Esophagus (tissue), 2 donors: ENCODE results near the gene EXOSC7. TPM values are rescaled to one million over a fixed set of nuclear protein-coding genes. Genes with fewer than 3 reads are reported as not detected.
A peak's percentile ranks its signal among the peaks of the same experiment; 100 is the strongest.
"Not testable (repeated sequence)": the region's sequence is repeated elsewhere in the genome, so short reads cannot be mapped to it uniquely, and the experiment has no call there.

ENCODE experiments used
- H3K27ac ChIP-seq, 2 donors: one replicate each; pipeline ENCODE4 v1.5.1; 2013; ENCODE audit warnings: low read depth in 2 of 2, mild to moderate bottlenecking in 2 of 2, inconsistent platforms in 1 of 2, low read length in 1 of 2, moderate library complexity in 1 of 2
- H3K27me3 ChIP-seq, 2 donors: one replicate each; pipeline ENCODE4 v1.6.1; 2013; ENCODE audit warnings: low read length in 2 of 2, control low read depth in 1 of 2, mild to moderate bottlenecking in 1 of 2; ENCODE audit not compliant: insufficient read depth in 2 of 2, control insufficient read depth in 1 of 2
- H3K36me3 ChIP-seq, 2 donors: one replicate each; pipeline ENCODE4 v1.6.1; 2013; ENCODE audit warnings: low read length in 1 of 2; ENCODE audit not compliant: control insufficient read depth in 2 of 2, insufficient read depth in 2 of 2
- H3K4me1 ChIP-seq, 2 donors: one replicate each; pipeline ENCODE4 v1.6.1; 2013; ENCODE audit warnings: low read length in 1 of 2; ENCODE audit not compliant: control insufficient read depth in 2 of 2, insufficient read depth in 2 of 2
- H3K4me3 ChIP-seq, 2 donors: one replicate each; pipeline ENCODE4 v1.5.1; 2013; ENCODE audit warnings: low read length in 2 of 2, mild to moderate bottlenecking in 2 of 2, low read depth in 1 of 2, moderate library complexity in 1 of 2
- H3K9me3 ChIP-seq, 2 donors: one replicate each; pipeline ENCODE4 v1.6.1; 2013; ENCODE audit warnings: mild to moderate bottlenecking in 2 of 2, low read depth in 1 of 2, low read length in 1 of 2, moderate library complexity in 1 of 2; ENCODE audit not compliant: control insufficient read depth in 2 of 2, insufficient read depth in 1 of 2
- WGBS, 2 donors: extraction: QIAGEN DNeasy Blood & Tissue Kit; methylation state at CpG; one replicate each; pipeline ENCODE4 v1.1.7; 2013; 5-methylcytosine and 5-hydroxymethylcytosine counted together
- polyA plus RNA-seq, 2 donors: library from polyadenylated mRNA; stranded (reverse); fragments of 200-250 nt; gene quantifications; one replicate each; pipeline ENCODE4 v1.2.3, GENCODE V29; 2013
- donor health status: healthy with polysubstance abuse.
- donor health status: Bipolar disorder and iron deficiency.

EXOSC7 gene
- polyA plus RNA-seq, 2 donors = 23.5 to 38.7 TPM

DNA sequence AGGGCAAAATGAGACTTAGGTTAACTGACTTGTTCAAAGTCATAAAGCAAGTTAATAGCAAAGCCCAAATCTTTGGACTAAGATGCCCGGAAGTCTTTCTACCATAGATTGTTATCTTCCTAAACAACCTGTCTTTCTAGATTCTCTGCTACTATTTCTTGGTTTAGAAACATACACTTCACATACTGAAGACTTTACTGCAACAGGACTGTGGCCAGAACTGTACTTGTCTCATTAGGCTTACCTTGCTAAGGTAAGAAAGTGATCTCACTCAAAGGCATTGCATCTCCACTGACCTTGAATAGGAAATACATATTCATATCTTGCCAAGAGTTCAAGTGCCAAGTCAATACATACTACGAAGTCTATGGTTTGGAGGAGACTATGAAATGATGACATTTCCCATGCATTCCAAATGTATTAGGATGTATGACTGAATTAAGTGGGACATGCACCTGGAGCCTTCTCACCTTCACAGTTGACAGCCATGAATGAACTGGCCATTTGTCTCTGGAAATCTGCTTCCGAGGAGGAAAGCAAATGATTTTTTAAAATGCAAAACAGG lies 5.0 kb upstream of the EXOSC7 start:
- H3K4me1 ChIP-seq = peaks cover 2 to 15% of the 10 kb centered on the region in 2 donors
- no peaks in the 10 kb centered on the region for H3K9me3 ChIP-seq
- no peaks in the 10 kb centered on the region for H3K27me3 ChIP-seq
- H3K36me3 ChIP-seq = no peaks in the 10 kb centered on the region
- H3K27ac ChIP-seq = no peak overlapping the region
- 61 to 75% methylated on average over 3 of the region's 3 CpGs for WGBS, 2 donors
- no peak overlapping the region for H3K4me3 ChIP-seq

DNA sequence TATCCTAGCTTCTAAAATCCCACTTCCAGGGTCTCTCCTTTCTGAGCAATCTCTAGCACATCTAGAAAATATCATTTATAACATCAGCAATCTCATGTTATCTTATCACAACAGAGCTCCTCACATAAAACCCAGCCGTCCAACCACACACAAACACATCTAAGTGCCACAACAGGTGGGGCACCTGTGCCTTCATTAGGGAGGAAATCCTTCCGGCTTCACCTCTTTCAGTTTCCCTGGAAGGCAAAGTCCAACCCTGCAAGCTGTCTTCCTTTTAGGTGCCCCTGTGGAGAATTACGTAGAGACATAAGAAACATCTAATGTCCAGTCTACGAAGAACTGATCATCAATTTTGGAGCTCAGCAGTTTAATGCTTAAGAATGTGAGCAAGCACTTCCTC lies 1.6 kb upstream of the EXOSC7 start:
- peaks cover 0 to 11% of the 10 kb centered on the region in 2 donors for H3K4me1 ChIP-seq
- H3K27ac ChIP-seq = no peak overlapping the region
- 55 to 65% methylated on average over 4 of the region's 4 CpGs for WGBS, 2 donors
- H3K27me3 ChIP-seq = no peaks in the 10 kb centered on the region
- no peaks in the 10 kb centered on the region for H3K9me3 ChIP-seq
- peak overlapping the region in 1 of 2 donors; percentile 94 for H3K4me3 ChIP-seq
- H3K36me3 ChIP-seq = no peaks in the 10 kb centered on the region

DNA sequence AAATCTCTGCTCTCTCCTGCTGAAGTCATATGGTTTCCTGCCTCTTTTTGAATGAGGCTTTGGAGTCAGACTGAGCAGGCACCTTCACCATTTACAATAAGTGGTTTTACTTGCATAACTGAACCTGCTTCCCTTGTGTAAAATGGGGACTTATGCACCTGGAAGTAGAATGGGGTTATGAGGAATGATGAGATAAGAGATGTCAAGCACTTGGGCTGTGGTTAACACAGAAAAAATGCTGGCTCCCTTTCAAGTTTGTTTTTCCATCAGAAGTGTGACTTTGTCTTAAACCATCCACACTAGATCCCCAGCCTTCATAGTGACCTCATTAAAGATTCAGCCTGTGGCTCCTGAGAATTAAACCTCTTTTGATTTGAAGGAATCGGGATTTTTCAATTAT lies 5.2 kb downstream of the EXOSC7 start:
- Histone ChIP-seq H3K9me3 (no peaks in the 10 kb centered on the region), H3K4me3 (no peak overlapping the region), H3K27me3 (no peaks in the 10 kb centered on the region), H3K4me1 (peaks cover 0 to 10% of the 10 kb centered on the region in 2 donors), H3K36me3 (no peaks in the 10 kb centered on the region), H3K27ac (no peak overlapping the region)
- WGBS, 2 donors = 86 to 93% methylated on average over 1 of the region's 1 CpG

DNA sequence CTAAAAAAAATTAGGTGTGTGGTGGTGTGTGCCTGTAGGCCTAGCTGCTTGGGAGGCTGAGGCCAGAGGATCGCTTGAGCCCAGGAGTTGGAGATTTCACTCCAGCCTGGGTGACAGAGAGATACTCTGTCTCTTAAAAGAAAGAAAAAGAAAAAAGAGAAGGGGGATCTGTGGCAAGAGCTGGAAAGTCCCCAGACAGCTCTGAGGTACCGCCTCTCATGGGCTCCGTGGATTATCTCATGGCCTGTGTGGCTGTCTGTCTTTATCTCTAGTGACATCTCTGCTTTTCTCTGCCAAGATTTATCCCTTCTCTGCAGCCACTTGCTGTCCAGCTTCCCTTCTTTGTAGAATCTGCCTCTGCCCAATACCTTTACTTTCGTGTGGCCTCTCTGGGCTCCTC lies 5.7 kb downstream of the EXOSC7 start:
- Histone ChIP-seq H3K4me1 (peaks cover 0 to 10% of the 10 kb centered on the region in 2 donors), H3K36me3 (no peaks in the 10 kb centered on the region), H3K27ac (no peak overlapping the region), H3K9me3 (no peaks in the 10 kb centered on the region), H3K4me3 (no peak overlapping the region), H3K27me3 (no peaks in the 10 kb centered on the region)
- WGBS, 2 donors = 80 to 86% methylated on average over 4 of the region's 4 CpGs

DNA sequence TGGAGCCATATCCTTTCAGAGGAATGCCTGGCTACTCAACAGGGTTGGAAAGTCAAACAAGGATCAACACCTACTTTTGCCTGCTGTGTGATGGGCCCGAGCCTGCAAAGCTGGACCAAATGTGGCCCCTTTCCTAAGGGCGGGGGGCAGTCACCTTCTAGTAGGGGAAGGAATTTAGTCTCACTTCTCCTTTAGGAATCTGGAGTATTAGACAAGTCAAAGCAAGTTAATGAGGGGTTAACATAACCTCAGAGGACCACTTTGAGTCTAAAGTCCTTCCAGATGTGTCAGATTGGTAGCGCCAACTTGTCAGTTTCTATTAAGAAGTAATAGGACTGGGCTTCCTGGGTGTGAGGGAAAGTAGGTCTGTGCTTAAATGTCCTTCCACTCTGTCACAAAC lies 6.8 kb downstream of the EXOSC7 start:
- Histone ChIP-seq H3K27ac (peak overlapping the region; percentile 72 to 83), H3K4me3 (no peak overlapping the region), H3K27me3 (no peaks in the 10 kb centered on the region), H3K9me3 (no peaks in the 10 kb centered on the region), H3K36me3 (no peaks in the 10 kb centered on the region), H3K4me1 (peaks cover 0 to 8% of the 10 kb centered on the region in 2 donors)
- 69 to 79% methylated on average over 3 of the region's 3 CpGs for WGBS, 2 donors

DNA sequence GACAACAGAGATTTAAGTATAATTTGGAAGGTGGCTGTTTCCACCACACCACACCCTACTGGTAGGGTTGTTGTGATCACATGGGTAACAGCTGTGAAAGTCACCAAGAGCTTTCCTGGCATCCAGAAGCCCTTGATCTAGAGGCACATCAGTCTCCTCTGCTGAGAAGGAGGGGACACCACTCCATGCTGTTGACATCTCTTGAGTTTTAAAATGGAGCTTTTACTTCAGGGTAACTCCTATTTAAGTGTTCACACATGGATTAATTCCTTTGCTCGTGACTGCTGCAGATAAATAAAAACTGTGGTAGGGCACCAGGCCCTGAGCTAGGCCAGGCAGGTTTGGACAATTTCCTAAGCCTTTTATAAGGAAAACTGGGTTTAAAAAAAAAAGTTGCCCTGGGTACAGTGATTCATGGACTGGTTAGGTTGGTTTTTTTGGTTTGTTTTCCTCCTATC lies 7.5 kb downstream of the EXOSC7 start:
- Histone ChIP-seq H3K4me3 (no peak overlapping the region), H3K4me1 (peaks cover 0 to 8% of the 10 kb centered on the region in 2 donors), H3K36me3 (no peaks in the 10 kb centered on the region), H3K27me3 (no peaks in the 10 kb centered on the region), H3K9me3 (no peaks in the 10 kb centered on the region), H3K27ac (peak overlapping the region; percentile 72 to 83)
- WGBS, 2 donors = 46 to 49% methylated on average over 1 of the region's 1 CpG

DNA sequence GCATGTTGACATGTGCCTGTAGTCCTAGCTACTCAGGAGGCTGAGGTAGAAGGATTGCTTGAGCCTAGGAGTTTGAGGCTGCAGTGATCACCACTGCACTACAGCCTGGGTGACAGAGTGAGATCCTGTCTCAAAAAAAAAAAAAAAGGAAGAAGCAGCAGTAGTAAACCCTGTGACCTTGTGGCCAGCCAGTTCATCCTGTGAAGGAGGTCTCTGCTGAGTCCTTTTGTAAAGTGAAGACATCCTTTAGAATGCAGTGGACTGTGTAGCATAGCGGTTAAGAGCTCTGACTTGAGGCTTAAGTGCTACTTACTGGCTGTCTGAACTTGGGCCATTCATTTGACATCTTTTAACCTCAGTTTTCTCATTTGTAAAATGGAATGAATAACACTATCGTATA lies 8.3 kb downstream of the EXOSC7 start:
- Histone ChIP-seq H3K27me3 (no peaks in the 10 kb centered on the region), H3K27ac (peak overlapping the region; percentile 34 to 81), H3K36me3 (no peaks in the 10 kb centered on the region), H3K4me3 (no peak overlapping the region), H3K4me1 (peaks cover 0 to 8% of the 10 kb centered on the region in 2 donors), H3K9me3 (no peaks in the 10 kb centered on the region)
- 72 to 74% methylated on average over 2 of the region's 2 CpGs for WGBS, 2 donors

GRCh38 chr3:44986330-44986729 lies 10.3 kb downstream of the EXOSC7 start:
- H3K27ac ChIP-seq, H3K36me3 ChIP-seq, H3K27me3 ChIP-seq, H3K4me1 ChIP-seq, H3K4me3 ChIP-seq, H3K9me3 ChIP-seq: not testable (repeated sequence)
- 96 to 97% methylated on average over 14 of the region's 14 CpGs for WGBS, 2 donors

- H3K9me3 ChIP-seq = no peaks in the 10 kb centered on the region
- no peak overlapping the region for H3K27ac ChIP-seq
- no peaks in the 10 kb centered on the region for H3K27me3 ChIP-seq
- WGBS, 2 donors = 83 to 87% methylated on average over 6 of the region's 6 CpGs
- H3K4me1 ChIP-seq = peaks cover under 1 to 5% of the 10 kb centered on the region in 2 donors
- no peak overlapping the region for H3K4me3 ChIP-seq
- peaks cover 7 to 11% of the 10 kb centered on the region in 2 donors for H3K36me3 ChIP-seq
Observed at GRCh38 chr3:44987332-44987731, 11.3 kb downstream of the EXOSC7 start.

DNA sequence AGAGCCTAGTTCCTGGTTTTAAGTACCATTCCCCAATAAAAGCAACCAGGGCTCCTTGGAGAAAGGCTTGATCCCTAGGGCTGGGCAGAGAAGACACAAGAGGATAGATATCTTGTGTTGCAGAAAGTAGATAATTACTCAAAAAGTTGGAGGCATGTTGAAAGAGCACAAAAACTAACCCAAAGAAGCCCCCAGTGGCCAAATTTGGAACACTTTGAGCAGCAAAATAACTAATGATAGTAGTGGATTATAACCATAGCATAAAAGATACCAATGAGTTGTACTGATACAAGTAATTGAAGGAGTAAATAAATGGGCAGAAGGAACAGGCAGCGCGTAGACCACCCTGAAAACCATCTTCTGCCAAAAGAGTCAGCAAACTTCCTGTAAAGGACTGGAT lies 12.0 kb downstream of the EXOSC7 start:
- Histone ChIP-seq H3K36me3 (peaks cover 7 to 11% of the 10 kb centered on the region in 2 donors), H3K4me1 (peaks cover 2 to 5% of the 10 kb centered on the region in 2 donors), H3K27me3 (no peaks in the 10 kb centered on the region), H3K9me3 (no peaks in the 10 kb centered on the region), H3K27ac (no peak overlapping the region), H3K4me3 (no peak overlapping the region)
- 98 to 99% methylated on average over 2 of the region's 2 CpGs for WGBS, 2 donors
